SK-N-SH (cell line): Measurements from ENCODE around the gene JPH2. TPM values are rescaled to one million over a fixed set of nuclear protein-coding genes. Genes with fewer than 3 reads are reported as not detected.

Experiments used
- CTCF ChIA-PET: fragments of 300-600, 350-600 bp; formaldehyde crosslinking; extraction: SDS; loops from one replicate; lab custom pipeline; 2021; lab: Yijun Ruan, JAX
- POLR2A ChIA-PET: fragments of 350-600 bp; sonication (Branson Sonifier 250); formaldehyde crosslinking; extraction: SDS; loops from one replicate; lab custom pipeline; 2020; ENCODE audit warnings: antibody characterized with exemption, inconsistent platforms; lab: Yijun Ruan, JAX
- DNase-seq: peaks from one replicate; pipeline ENCODE4 v3.0.0; 2012
- H2AFZ ChIP-seq: fragments of 200-600 bp; sonication (generic); 2 replicates; pipeline ENCODE4 v1.8.1; 2016; ENCODE audit warnings: antibody characterized with exemption, mild to moderate bottlenecking, low read depth
- H3F3A ChIP-seq: fragments of 200-600 bp; sonication (generic); replicated peaks from 2 replicates; pipeline ENCODE3; 2016; ENCODE audit warnings: antibody characterized with exemption, mild to moderate bottlenecking; ENCODE audit not compliant: insufficient read depth
- H3K27ac ChIP-seq, 2 experiments: fragments of 200-500 bp in 1 of 2; fragments of 200-600 bp in 1 of 2; sonication (Bioruptor generic) in 1 of 2; sonication (generic), shearing (Covaris generic) in 1 of 2; 2 replicates each; pipeline versions ENCODE4 v1.5.1 to v1.6.1; 2014 to 2016; ENCODE audit warnings: low read depth in 2 of 2, inconsistent platforms in 1 of 2, low read length in 1 of 2, mild to moderate bottlenecking in 1 of 2, mixed read lengths in 1 of 2
- H3K27me3 ChIP-seq: fragments of 200-600 bp; sonication (generic), shearing (Covaris generic); 2 replicates; pipeline ENCODE4 v1.6.1; 2016; ENCODE audit warnings: mixed run types; ENCODE audit not compliant: insufficient read depth
- H3K36me3 ChIP-seq, 2 experiments: fragments of 200-500 bp in 1 of 2; fragments of 200-600 bp in 1 of 2; sonication (Bioruptor generic) in 1 of 2; sonication (generic) in 1 of 2; replicated peaks in 1 of 2; 2 replicates each; pipeline versions ENCODE3 to v1.5.1; 2014 to 2016; ENCODE audit warnings: low read length in 1 of 2, mild to moderate bottlenecking in 1 of 2; ENCODE audit not compliant: insufficient read depth in 2 of 2, control insufficient read depth in 1 of 2
- H3K4me1 ChIP-seq, 2 experiments: fragments of 200-500 bp in 1 of 2; fragments of 200-600 bp in 1 of 2; sonication (Bioruptor generic) in 1 of 2; sonication (generic), shearing (Covaris generic) in 1 of 2; 2 replicates each; pipeline versions ENCODE4 v1.5.1 to v1.6.1; 2014 to 2016; ENCODE audit warnings: low read depth in 1 of 2, low read length in 1 of 2, mixed run types in 1 of 2; ENCODE audit not compliant: insufficient read depth in 2 of 2, control insufficient read depth in 1 of 2
- H3K4me2 ChIP-seq: fragments of 200-600 bp; sonication (generic), shearing (Covaris generic); 2 replicates; pipeline ENCODE4 v1.6.1; 2017; ENCODE audit warnings: mixed run types
- H3K4me3 ChIP-seq, 2 experiments: fragments of 200-500 bp in 1 of 2; fragments of 200-600 bp in 1 of 2; sonication (Bioruptor generic) in 1 of 2; sonication (generic), shearing (Covaris generic) in 1 of 2; 2 replicates each; pipeline versions ENCODE4 v1.5.1 to v1.8.1; 2014 to 2016; ENCODE audit warnings: low read depth in 2 of 2, inconsistent platforms in 1 of 2, low read length in 1 of 2, mild to moderate bottlenecking in 1 of 2, mixed read lengths in 1 of 2, moderate library complexity in 1 of 2
- H3K79me2 ChIP-seq: fragments of 200-600 bp; sonication (generic); 2 replicates; pipeline ENCODE4 v1.8.1; 2017; ENCODE audit warnings: mild to moderate bottlenecking; ENCODE audit not compliant: insufficient read depth
- H3K9ac ChIP-seq: fragments of 200-600 bp; sonication (generic); 2 replicates; pipeline ENCODE4 v1.6.1; 2017; ENCODE audit warnings: mixed run types
- H3K9me2 ChIP-seq: fragments of 200-600 bp; sonication (generic); 2 replicates; pipeline ENCODE4 v1.6.1; 2017; ENCODE audit warnings: mixed run types
- H3K9me3 ChIP-seq: fragments of 200-600 bp; sonication (generic); 2 replicates; pipeline ENCODE4 v1.6.1; 2017; ENCODE audit warnings: mixed run types, mild to moderate bottlenecking, moderate library complexity
- H4K20me1 ChIP-seq: fragments of 200-600 bp; sonication (generic); 2 replicates; pipeline ENCODE4 v1.6.1; 2017; ENCODE audit warnings: mild to moderate bottlenecking, mixed run types; ENCODE audit not compliant: insufficient read depth
- CHD2 ChIP-seq: fragments of 150-350 bp; IDR thresholded peaks from 2 replicates; pipeline ENCODE4 v1.6.1; 2018; ENCODE audit warnings: low read length; ENCODE audit not compliant: partially characterized antibody
- EZH2phosphoT487 ChIP-seq: fragments of 200-600 bp; sonication (generic); IDR thresholded peaks from 2 replicates; pipeline ENCODE4 v1.6.1; 2017; ENCODE audit warnings: low read depth, mixed run types, mild to moderate bottlenecking, antibody characterized with exemption, moderate library complexity, borderline replicate concordance
- FOSL2 ChIP-seq: IDR thresholded peaks from 2 replicates; pipeline ENCODE4 v1.4.0; 2012; ENCODE audit warnings: low read depth, mild to moderate bottlenecking, moderate library complexity, borderline replicate concordance
- MEF2A ChIP-seq: IDR thresholded peaks from 2 replicates; pipeline ENCODE4 v1.4.0; 2012; ENCODE audit warnings: low read depth, borderline replicate concordance
- MXI1 ChIP-seq: IDR thresholded peaks from 2 replicates; pipeline ENCODE4 v1.6.1; 2012; ENCODE audit warnings: mild to moderate bottlenecking, low read depth, low read length, improper control_type of control experiment
- POLR2AphosphoS5 ChIP-seq: IDR thresholded peaks from 2 replicates; pipeline ENCODE4 v1.6.1; 2012; ENCODE audit warnings: low read depth, low read length
- RAD21 ChIP-seq: IDR thresholded peaks from 2 replicates; pipeline ENCODE4 v1.6.1; 2012; ENCODE audit warnings: mild to moderate bottlenecking, low read length
- RCOR1 ChIP-seq: fragments of 150-350 bp; IDR thresholded peaks from 2 replicates; pipeline ENCODE4 v1.6.1; 2017; ENCODE audit warnings: antibody characterized with exemption, low read length
- SIN3A ChIP-seq: IDR thresholded peaks from 2 replicates; pipeline ENCODE4 v1.6.1; 2012; ENCODE audit warnings: low read depth, mild to moderate bottlenecking, low read length, moderate library complexity, borderline replicate concordance
- TEAD4 ChIP-seq: IDR thresholded peaks from 2 replicates; pipeline ENCODE4 v1.4.0; 2012; ENCODE audit warnings: mild to moderate bottlenecking, borderline replicate concordance; ENCODE audit not compliant: insufficient read depth
- USF1 ChIP-seq: IDR thresholded peaks from 2 replicates; pipeline ENCODE4 v1.4.0; 2012; ENCODE audit warnings: low read depth, borderline replicate concordance
- USF2 ChIP-seq: fragments of 150-350 bp; IDR thresholded peaks from 2 replicates; pipeline ENCODE4 v1.6.1; 2017; ENCODE audit warnings: antibody characterized with exemption, low read length, low read depth, borderline replicate concordance
- YY1 ChIP-seq: IDR thresholded peaks from 2 replicates; pipeline ENCODE4 v1.4.0; 2012; ENCODE audit warnings: low read depth, mild to moderate bottlenecking
- WGBS: methylation state at CpG from one replicate; pipeline ENCODE4 v1.1.6; 2017; ENCODE audit warnings: low lambda C conversion rate; 5-methylcytosine and 5-hydroxymethylcytosine counted together
- polyA plus RNA-seq, 3 experiments: library from polyadenylated mRNA; depleted of rRNA; stranded (reverse); fragments of >200 nt; gene quantifications; 2 replicates each; pipeline ENCODE4 v1.2.3, GENCODE V29; 2012

JPH2 gene
- polyA plus RNA-seq, 1 of the 3 experiments (the other 2 are of a cell fraction), result 0.67 TPM

GRCh38 chr20:44206132-44206531 is 19.1 kb upstream of the JPH2 start:
- TF ChIP-seq EZH2phosphoT487 (no peak), CHD2 (no peak), SIN3A (no peak), TEAD4 (no peak), RCOR1 (no peak), USF2 (no peak), MXI1 (no peak), RAD21 (no peak), POLR2AphosphoS5 (no peak), YY1 (no peak), FOSL2 (no peak)
- TF ChIP-seq, all 33 proteins: peak for 0
- POLR2A ChIA-PET, result no interaction called here
- H4K20me1 ChIP-seq, result peaks cover 46% of the 10 kb centered on the region

GRCh38 chr20:44204832-44205215 is 17.8 kb upstream of the JPH2 start:
- POLR2A ChIA-PET, result no interaction called here
- no peak for TF ChIP-seq MEF2A
- TF ChIP-seq SIN3A, result no peak
- no peak for TF ChIP-seq USF1
- Histone ChIP-seq H3K4me1 (peaks cover 12 to 29% of the 10 kb centered on the region in 2 experiments), H3K9me2 (no peaks in the 10 kb centered on the region), H3K4me3 (no peak overlapping the region), H3K27me3 (no peaks in the 10 kb centered on the region), H3K27ac (peak overlapping the region in 1 of 2 experiments; percentile 85; a peak in 2 of 4 replicates), H2AFZ (no peak overlapping the region), H3K36me3 (peaks cover 45 to 58% of the 10 kb centered on the region in 2 experiments), H3F3A (peaks cover 26% of the 10 kb centered on the region), H4K20me1 (peaks cover 54% of the 10 kb centered on the region), H3K9ac (no peak overlapping the region), H3K79me2 (peaks cover 96% of the 10 kb centered on the region), H3K9me3 (no peaks in the 10 kb centered on the region), H3K4me2 (peak overlapping the region; percentile 68)
- WGBS, result 92% methylated on average over 10 of the region's 10 CpGs
- DNase-seq, result no peak
- CTCF ChIA-PET, result no interaction called here

More at GRCh38 chr20:44206132-44206531, 19.1 kb upstream of the JPH2 start:
- Histone ChIP-seq H3K9me2 (no peaks in the 10 kb centered on the region), H2AFZ (no peak overlapping the region), H3K27ac (no peak overlapping the region), H3K4me3 (no peak overlapping the region), H3K9me3 (no peaks in the 10 kb centered on the region), H3K4me1 (peaks cover 12 to 29% of the 10 kb centered on the region in 2 experiments), H3F3A (peaks cover 30% of the 10 kb centered on the region), H3K27me3 (no peaks in the 10 kb centered on the region), H3K36me3 (peaks cover 32 to 45% of the 10 kb centered on the region in 2 experiments), H3K9ac (no peak overlapping the region), H3K4me2 (no peak overlapping the region), H3K79me2 (peaks cover 90% of the 10 kb centered on the region)
- no peak for DNase-seq
- CTCF ChIA-PET, result interaction anchor here (1.2 kb wide), 2 partner anchors 9 to 11 kb away, joined by 3 to 4 read pairs; no protein-coding TSS in a partner anchor
